ENCODE results near the gene KCTD5.

GRCh38 chr16:2742323-2743006 lies 60.1 kb downstream of the KCTD5 start:
- no peak for TF ChIP-seq CTCF (conservative IDR thresholded peaks at IDR 0.05 in 1 of 2, IDR thresholded peaks at IDR 0.05 in 1 of 2; ENCODE audit: extremely low read depth in 1 of 2, insufficient read depth in 1 of 2, low read depth in 1 of 2, low read length in 2 of 2)
- no peak for TF ChIP-seq EZH2 (IDR thresholded peaks at IDR 0.05; ENCODE audit: borderline replicate concordance, low read length)
